SKM-1 (cell line): ENCODE results near the gene MEIS2.

Experiments
- DNase-seq: peaks from one replicate; lab custom pipeline; 2025; ENCODE audit not compliant: unreplicated experiment; lab: John Stamatoyannopoulos, UW

Gene MEIS2

GRCh38 chr15:36966708-36967107 is 133.6 kb downstream of the MEIS2 start:
- no peak for DNase-seq

GRCh38 chr15:36965570-36966342 is 134.6 kb downstream of the MEIS2 start:
- no peak for DNase-seq

- DNase-seq: no peak
Measured at GRCh38 chr15:36964626-36965025, 135.7 kb downstream of the MEIS2 start.

GRCh38 chr15:36961956-36962355 is 138.4 kb downstream of the MEIS2 start:
- no peak for DNase-seq

GRCh38 chr15:36960947-36961227 is 139.5 kb downstream of the MEIS2 start:
- DNase-seq: no peak

- DNase-seq: peak; percentile 40
Measured at GRCh38 chr15:36960179-36960946, 140.0 kb downstream of the MEIS2 start.

GRCh38 chr15:36959746-36960145 is 140.6 kb downstream of the MEIS2 start:
- DNase-seq: no peak

- DNase-seq: no peak
Measured at GRCh38 chr15:36958606-36959005, 141.7 kb downstream of the MEIS2 start.

- no peak for DNase-seq
Measured at GRCh38 chr15:36954486-36954885, 145.9 kb downstream of the MEIS2 start.

- no peak for DNase-seq
Measured at GRCh38 chr15:36953346-36953745, 147.0 kb downstream of the MEIS2 start.

GRCh38 chr15:36951731-36952247 is 148.6 kb downstream of the MEIS2 start:
- DNase-seq: no peak

- DNase-seq: no peak
Measured at GRCh38 chr15:36950371-36950770, 150.0 kb downstream of the MEIS2 start.

GRCh38 chr15:36948982-36949381 is 151.4 kb downstream of the MEIS2 start:
- DNase-seq: no peak

GRCh38 chr15:36947035-36947719 is 153.2 kb downstream of the MEIS2 start:
- no peak for DNase-seq

GRCh38 chr15:36944442-36944841 is 155.9 kb downstream of the MEIS2 start:
- DNase-seq: no peak

GRCh38 chr15:36943508-36944361 is 156.6 kb downstream of the MEIS2 start:
- no peak for DNase-seq

- no peak for DNase-seq
Measured at GRCh38 chr15:36942248-36942827, 158.0 kb downstream of the MEIS2 start.

- DNase-seq: no peak
Measured at GRCh38 chr15:36941798-36942197, 158.6 kb downstream of the MEIS2 start.

- DNase-seq: no peak
Measured at GRCh38 chr15:36940636-36941260, 159.6 kb downstream of the MEIS2 start.

- no peak for DNase-seq
Measured at GRCh38 chr15:36940219-36940618, 160.1 kb downstream of the MEIS2 start.
